GM21786 (cell line): Measurements from ENCODE around the gene FBXO28.

Experiments used
- ATAC-seq: cut with Tn5 transposase; IDR thresholded peaks from one replicate; pipeline ENCODE4 v1.9.1; 2021; ENCODE audit not compliant: unreplicated experiment

Gene FBXO28

DNA sequence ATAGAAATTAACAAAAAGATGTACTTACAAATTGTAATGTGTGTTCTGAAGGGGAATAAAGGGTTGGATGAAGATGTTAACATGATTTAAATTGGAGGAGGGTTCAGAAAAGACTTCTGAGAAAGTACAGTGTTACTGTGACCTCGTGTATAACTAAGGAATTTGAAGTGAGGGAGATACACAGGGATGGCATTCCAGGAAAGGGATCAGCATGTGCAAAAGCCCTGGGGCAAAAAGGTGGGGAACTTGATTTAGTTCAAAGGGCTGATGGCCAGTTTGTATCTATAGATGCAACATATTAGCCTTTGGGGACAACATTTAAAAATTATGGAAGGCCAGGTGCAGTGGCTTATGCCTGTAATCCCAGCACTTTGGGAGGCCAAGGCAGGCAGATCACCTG is 35.8 kb downstream of the FBXO28 start:
- no peak for ATAC-seq

DNA sequence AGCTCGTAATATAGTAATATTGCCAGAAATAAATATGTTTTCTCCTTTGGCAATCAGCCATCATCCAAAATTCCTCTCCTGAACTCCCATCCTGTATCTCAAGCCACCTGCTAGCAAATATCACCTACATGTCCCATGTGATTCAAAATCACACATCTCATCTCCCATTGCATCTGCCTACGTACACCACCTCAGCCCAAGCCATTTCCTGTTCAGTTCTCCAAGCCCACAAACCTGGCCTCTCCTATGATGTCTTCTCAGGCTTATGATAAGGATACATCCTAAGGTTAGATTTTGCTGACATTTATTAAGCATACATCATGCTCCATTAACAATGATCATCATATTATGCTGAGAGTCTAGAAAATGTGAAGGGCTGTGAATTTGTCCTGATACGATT is 37.2 kb downstream of the FBXO28 start:
- no peak for ATAC-seq

DNA sequence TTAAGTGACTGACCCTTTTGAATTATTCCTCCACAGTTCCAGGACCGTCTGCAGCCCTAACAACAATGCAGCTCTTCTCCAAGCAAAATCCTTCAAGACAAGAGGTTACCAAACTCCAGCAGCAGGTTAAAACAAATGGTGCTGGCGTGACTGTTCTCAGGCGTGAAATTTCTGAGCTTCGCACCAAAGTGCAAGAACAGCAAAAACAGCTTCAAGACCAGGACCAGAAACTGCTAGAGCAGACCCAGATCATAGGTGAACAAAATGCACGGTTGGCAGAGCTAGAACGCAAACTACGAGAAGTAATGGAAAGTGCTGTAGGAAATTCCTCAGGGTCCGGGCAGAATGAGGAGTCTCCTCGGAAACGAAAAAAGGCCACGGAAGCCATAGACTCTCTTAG is 43.4 kb downstream of the FBXO28 start:
- no peak for ATAC-seq

DNA sequence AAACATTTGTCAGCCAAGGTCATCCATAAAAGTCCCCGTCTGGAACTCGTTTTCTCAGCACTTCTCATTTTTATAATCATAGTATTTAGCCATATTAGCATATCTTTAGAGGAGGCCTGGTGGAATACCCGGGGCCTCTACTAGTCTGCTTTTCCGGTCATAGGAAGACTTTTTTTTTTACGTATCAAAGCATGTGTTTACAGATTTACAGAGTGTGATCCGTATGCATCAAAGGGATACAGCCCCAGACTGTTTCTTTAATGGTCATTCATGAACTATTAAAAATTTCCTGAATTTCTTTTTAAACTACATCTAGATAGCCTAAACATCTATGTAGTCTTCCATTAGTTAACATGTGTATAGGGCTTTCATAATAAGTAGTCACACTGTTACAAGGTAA is 45.6 kb downstream of the FBXO28 start:
- no peak for ATAC-seq

DNA sequence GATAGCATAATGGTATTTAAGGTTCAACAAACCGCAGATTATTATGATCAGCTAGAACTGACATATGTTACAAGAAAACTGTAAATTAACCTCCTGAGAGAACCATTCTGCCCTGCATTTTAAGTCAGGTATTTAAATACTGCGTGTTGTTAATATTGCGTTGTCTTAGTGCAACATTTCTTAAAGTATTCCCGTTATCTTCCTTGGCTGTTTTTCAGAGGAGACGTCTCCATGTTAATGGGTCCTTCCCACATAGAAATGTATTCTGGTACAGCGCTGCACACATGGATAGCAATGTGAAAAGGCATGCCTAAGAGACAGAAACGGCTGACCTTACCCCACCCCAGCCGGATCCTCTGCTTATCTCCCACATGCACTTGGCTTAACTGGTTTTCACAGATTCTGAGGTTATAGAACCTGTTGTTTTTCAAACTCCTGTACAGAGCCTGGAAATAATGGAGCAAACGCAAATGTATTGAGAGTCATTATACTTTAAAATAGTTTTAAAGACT is 46.3 kb downstream of the FBXO28 start:
- ATAC-seq, result no peak

DNA sequence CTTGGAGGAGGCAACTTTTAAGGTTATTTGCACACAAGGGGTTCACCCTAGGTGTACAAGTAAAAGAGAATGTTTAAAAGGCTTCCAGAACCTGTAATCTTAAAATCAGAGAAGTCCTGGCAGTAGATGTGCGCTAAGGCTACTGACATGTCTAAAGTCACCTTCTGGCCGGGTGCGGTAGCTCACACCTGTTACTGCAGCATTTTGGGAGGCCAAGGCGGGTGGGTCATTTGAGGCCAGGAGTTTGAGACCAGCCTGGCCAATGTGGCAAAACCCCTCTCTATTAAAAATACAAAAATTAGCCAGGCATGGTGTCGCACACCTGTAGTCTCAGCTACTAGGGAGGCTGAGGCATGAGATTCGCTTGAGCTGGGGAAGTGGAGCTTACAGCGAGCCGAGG is 48.9 kb downstream of the FBXO28 start:
- ATAC-seq, result no peak

DNA sequence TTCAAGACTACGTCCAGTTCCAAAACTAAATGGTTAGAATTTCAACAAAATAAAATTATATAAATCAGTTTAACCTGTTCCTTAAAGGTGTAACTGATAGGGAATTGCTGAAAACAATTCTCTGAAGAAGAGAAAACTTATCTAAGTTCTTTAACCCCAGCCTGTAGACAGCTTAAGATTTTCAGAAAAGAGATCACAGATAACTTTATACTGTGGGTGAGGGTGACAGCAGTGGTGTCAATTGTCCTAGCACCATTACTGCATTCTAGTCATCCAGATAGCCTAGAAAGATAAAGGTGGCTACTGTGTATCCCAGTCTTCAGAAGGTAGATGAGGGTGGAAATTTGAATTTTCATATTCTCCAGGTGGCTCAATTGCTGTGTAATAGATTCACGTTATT is 49.4 kb downstream of the FBXO28 start:
- ATAC-seq, result no peak

DNA sequence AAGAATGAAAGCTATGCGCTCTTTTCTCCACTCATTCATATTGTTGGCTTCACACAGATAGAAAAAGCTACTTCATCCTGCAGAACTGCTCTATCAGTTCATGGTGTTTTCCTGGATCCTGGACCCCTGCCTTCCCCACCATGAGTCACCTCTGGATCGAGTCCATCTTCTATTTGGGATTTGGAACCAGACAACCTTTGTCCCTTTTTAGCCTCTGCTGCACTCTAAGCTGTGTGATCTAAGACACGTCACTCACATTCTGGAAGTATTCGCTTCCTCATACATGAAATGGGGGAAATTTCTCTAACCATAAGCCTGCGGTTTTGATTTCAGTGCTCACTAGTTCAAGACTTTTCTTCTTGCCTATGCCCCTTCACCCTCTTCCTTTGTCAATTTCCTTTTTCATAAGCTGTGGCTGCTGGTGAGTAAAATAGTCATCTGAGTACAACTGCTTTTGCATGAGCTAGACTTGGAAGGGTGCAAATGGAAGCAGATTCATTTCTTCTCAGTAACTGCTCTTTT is 55.0 kb downstream of the FBXO28 start:
- ATAC-seq, result peak; percentile 98

DNA sequence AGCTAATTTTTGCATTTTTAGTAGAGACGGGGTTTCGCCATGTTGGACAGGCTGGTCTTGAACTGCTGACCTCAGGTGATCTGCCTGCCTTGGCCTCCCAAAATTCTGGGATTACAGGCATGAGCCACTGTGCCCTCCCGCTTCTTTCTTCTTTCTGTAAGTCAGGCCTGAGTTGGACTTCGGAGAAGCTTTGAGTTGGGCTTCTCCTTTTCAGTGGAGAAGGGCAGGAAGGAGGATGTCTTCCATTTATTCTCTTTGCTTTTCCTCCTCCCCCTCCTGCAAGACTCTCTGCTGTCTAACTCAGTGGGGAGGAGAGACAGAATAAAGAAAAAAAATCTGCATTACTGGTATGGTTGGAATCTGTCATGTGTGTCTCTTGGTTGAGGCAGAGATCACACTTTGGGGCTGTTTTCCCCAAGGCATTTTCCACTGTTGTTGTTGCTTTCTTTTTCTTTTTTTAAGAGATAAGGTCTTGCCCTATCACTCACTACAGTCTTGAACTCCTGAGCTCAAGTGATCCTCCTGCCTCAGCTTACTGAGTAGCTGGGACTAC is 55.9 kb downstream of the FBXO28 start:
- ATAC-seq, result no peak

DNA sequence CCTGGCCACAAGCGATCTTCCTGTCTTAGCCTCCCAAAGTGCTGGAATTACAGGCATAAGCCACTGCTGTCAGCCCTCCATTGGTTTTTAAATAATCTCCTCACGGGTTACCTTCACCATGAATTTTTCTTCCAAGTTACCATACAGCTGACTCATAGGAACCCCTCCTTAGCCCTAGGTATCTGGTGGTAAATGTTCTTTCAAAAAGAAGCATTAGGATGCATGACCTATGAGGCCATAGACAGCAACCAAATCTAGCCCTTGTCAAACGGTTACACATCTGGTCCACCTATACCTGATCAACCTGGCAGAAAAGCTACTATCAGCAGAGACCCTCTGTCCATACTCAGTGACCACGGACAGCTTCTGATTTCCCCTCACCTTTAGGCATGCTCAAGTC is 56.4 kb downstream of the FBXO28 start:
- ATAC-seq, result no peak

DNA sequence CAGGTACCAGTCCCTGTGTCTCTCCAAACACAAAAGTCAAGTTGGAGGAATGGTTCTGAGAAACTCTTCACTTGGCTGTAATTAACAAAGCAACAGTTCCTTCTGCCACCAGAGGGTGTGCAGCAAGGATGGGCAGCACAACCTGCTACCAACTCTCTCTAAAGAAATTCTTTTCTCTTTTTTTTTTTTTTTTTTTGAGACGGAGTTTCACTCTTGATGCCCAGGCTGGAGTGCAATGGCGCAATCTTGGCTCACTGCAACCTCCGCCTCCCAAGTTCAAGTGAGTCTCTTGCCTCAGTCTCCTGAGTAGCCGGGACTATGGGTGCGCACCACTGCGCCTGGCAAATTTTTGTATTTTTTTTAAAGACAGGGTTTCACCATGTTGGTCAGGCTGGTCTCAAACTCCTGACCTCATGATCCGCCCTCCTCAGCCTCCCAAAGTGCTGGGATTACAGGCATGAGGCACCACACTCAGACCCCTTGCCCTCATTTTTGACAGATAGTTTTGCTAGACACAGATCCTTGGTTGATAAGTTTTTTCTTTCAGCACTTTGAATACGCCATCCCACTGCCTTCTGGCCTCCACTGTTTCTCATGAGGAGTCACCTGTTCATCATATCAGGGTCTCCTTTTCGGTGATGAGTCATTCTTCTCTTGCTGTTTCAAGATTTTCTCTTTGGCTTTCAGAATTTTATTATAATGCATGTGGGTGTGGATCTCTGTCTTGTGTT is 57.0 kb downstream of the FBXO28 start:
- no peak for ATAC-seq

DNA sequence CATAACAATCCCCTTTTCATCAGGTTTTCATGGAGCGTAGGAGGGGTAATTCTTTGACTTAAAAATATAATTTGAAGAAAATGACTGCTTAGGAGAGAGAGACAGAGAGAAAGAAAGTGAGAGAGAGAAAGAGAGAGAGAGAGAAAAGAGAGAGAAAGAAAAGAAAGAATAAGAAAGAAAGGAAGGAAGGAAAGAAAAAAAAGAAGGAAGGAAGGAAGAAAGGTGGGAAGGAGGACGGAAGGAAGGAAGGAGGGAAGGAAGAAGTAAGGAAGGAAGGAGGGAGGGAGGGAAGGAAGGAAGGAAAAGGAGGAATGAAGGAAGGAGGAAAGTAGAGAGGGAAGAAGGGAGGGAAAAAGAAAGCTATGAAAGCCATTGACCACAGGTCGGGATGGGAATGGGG is 58.3 kb downstream of the FBXO28 start:
- no peak for ATAC-seq

DNA sequence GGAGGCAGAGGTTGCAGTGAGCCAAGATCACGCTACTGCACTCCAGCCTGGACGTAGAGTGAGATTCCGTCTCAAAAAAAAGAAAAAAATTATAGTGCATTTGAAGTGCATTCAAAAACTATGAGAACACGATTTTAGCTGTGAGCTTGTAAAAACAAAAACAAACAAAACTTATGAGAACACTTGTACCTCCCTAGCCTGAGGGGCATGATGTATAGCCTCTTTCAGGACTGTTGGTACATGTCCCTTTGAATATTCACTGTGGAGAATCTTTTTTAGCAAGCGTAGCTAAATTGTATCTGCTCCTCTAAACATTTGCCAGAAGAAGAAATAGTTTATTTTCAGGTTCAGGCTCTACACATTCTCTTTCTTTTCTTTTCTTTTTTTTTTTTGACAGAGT is 59.6 kb downstream of the FBXO28 start:
- no peak for ATAC-seq

DNA sequence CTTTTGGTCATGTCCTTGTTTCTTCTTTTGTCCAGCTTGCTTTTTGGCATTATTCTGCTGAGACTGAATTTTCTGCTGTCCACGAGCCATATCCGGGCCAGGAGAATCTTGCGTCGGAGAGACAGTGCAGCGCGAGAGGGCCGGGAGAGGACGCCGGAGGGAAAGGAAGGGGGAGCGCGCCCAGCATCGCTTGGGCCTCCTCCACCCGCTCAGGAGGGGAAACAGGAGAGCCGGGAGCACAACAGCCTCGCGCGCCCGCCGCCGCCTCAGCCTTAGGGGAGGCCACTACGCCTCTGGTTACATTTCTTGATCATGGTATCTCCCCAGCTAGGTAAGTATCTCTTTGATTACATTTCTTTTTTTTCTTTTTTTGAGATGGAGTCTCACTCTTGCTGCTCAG is 61.7 kb downstream of the FBXO28 start:
- no peak for ATAC-seq

DNA sequence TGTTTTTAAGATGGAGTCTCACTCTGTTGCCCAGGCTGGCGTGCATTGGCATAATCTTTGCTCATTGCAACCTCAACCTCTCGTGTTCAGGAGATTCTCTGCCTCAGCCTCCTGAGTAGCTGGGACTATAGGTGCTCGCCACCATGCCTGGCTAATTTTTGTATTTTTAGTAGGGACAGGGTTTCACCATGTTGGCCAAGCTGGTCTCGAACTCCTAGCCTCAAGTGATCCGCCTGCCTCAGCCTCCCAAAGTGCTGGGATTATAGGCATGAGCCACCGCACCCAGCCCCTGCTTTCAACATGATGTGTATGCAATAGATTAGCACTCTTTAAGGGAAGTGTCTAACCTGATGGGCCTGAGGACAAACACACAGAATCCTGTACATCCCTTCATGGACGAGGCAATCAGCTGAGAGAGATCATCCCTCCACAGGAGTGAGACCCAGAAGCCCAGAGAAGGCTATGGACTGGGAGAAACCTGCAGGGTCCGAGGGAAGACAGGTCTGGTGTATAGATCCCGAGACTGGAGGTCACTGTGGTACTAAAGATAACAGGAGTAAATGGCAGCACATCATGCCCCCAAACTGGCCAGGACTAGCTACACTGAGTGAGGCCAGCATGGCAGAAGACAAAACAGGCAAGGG is 63.6 kb downstream of the FBXO28 start:
- no peak for ATAC-seq

DNA sequence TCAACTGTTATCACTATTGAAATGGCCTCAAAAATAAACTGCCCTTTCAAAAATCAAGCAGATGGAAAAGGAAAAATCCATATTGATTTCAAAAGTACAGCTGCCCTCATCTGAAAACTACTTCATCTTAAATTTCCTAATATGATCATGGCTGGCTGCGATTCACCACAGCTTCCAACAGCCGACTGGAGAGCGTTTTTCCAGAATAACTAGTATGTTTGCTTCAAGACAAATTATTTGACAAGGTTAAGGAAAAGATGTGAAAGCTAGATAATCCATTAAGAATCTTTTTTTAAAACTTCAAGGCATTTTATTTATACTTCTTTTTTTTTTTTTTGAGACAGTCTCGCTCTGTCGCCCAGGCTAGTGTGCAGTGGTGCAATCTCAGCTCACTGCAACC is 65.0 kb downstream of the FBXO28 start:
- no peak for ATAC-seq

DNA sequence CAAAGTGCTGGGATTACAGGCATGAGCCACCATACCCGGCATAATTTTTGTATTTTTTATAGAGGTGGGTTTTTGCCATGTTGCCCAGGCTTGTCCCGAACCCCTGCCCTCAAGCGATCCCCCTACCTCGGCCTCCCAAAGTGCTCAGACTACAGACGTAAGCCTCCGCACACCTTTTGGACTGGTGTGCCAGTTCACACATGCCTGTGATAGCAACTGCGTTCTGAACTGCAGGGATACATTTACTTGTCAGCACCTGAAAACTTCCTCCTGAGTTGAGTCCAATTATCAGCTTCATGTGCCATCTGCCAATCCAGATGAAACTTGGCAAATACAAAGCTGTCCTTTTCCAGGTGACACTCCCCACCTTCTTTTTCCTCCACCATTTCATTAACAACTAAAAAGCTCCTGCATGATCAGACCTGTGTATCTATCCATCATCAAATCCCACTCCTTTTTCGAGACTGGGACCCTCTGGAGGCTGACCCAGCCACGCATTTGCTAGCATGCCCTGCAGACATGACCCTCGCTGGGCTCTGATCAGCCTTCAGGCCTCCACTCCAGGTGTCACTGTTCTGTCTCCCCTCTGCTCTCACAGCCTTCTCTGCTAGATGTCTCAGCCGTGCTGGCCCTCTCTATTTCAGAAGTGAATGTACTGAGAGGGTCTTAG is 67.0 kb downstream of the FBXO28 start:
- ATAC-seq, result no peak

DNA sequence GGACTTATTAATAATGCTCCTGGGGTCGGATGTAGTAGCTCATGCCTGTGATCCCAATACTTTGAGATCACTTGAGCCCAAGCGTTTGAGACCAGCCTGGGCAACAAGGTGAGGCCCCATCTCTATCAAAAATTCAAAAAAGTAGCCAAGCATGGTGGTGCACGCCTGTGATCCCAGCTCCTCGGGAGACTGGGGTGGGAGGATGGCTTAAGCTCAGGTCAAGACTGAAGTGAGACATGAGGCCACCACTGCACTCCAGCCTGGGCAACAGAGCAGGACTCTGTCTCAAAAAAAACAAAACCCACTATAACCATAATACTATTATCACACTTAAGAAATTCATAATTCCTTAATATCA is 67.5 kb downstream of the FBXO28 start:
- ATAC-seq, result no peak

DNA sequence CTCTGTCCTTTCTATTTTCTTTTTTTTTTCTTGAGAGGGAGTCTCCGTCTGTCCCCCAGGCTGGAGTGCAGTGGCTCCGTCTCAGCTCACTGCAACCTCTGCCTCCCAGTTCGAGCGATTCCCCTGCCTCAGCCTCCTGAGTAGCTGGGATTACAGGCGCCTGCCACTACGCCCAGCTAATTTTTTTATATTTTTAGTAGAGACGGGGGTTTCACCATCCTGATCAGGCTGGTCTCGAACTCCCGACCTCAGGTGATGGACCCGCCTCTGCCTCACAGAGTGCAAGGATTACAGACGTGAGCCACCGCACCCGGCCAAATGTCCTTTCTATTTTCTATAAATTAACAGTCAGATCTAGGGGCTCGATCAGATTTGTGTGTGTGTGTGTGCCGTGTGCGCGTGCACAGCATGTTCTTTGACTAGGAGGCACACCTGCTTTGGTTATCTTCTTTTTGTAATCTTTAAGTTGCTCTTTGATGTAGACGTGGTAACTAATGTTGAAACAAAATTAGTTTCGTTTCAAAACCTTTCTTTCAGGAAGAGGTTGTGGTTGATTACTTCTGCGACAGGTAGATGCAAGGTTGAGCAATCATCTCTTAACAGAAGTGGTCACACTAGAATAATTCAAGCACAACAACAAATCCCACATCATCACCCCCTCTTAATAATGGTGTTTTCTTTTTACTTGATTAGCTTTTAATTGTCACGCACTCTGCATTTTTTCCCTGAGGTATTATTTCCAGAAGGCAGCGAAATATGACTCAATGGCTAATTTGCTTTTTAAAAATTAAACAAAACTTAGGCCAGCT is 68.3 kb downstream of the FBXO28 start:
- ATAC-seq, result peak; percentile 42

DNA sequence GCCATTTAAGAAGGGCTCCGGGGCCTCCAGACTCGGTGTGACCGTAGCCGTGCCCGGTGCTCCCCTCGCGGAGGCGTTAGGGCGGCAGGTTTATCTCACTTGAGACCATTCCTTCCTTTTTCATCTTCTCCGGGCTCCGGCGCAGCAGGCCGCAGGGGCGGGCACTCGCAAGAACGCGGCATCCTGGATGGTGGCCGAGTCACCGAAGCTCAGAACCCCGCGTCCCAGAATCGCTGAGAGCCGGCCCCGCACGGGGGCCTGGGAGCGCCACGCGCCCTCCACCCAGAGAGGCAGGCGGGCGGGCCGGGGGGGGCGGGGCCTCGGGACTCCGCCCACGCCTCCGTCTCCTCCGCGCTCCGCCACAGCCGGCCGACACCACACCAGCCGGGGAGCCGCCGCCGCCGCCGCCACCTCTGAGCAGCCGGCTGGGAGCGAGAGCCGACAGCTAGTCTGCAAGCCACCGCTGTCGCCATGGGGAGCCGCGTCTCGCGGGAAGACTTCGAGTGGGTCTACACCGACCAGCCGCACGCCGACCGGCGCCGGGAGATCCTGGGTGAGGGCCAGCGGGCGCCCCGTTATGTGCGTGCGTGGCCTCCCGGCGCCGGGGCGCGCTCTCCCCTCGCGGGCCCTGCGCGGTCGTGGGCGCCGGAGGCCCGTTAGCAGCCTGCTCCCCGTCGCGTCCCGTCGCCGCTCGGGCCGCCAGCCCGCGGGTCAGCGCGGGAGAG is 69.1 kb downstream of the FBXO28 start, which contains the start of gene DEGS1:
Gene DEGS1 (plus strand): TSS at position 375 of the 725 bp plus-strand sequence. CDS start 97 bp downstream, at position 472.
- ATAC-seq, result peak; percentile 60
